Stimulated activated CD8-positive, alpha-beta memory T cell treated with anti-CD3 and anti-CD28 coated beads, Interleukin-4, amount 100 ng/mL, for 1 hour (primary cell): Measurements from ENCODE around the gene KCNQ2.

Experiments used
- DNase-seq, 2 donors: peaks; one replicate each; pipeline ENCODE4 v3.0.0-alpha.2; 2020; ENCODE audit warnings: low read depth in 2 of 2, low spot score in 1 of 2

Gene KCNQ2

DNA sequence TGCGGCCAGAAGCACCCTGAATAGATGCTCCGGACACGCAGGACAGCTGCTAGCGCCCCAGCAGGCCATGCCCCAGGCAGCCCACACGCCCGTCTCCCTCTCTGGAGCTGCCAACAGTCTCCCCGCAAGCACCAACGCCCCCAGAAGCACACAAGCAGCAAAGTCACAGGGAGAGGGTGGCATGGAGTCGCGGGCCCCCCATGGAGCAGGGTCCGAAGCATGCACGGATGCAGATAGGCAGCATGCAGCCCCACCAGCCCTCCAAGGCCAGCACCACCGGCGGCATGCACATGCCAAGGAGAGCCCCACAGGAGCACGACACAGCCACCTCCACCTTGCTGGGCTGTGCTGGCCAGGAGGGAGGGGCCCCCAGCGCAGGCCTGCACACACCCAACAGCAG is 53.8 kb downstream of the KCNQ2 start:
- DNase-seq: no peak

DNA sequence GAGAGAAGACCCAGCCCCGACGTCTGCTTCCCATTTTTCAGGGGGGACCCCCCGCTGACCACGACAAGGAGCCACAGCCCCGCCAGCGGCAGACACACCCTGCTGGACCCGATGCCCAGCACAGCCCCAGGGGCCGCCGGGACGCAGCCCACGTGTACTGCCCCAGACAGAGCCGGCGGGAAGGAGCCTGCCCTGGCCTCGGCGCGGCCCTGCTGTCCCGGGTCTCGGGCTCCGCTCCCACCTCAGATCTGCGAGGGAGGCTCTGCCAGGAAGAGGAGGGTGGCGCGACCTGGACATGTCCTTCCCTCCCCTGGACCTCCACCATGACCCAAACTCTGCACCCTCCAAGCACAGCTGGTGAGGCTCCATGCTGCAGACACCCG is 54.7 kb downstream of the KCNQ2 start:
- no peak for DNase-seq

DNA sequence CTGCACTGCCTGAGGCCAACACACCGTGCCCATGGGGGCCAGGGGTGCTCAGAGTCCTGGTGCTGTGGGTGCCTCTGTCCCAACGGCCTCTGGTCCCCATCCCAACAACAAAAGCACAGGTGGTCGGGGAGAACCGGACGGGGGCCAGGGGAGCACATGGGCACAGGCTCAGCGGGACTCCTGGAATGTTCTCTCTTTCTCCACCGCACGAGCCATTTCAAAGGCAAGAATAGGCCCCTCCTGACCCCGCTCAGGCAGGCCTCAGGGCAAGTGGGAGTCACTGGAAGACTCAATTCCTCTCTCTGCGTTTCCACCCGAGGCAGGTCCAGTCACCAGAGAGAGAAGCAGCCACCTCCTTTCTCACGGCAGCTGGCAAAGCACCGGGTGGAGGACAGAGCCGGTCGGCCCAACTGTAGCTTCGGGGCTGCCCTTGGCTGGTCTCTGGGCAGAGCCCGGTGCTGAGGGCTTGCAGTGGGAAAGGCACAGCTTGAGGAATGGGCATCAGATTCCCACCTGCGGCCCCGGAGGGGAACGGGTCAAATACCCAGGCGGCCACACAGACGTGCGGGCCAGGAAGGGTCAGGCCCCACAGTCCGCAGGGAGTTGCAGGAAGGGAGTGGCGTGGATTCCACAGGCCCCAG is 55.2 kb downstream of the KCNQ2 start:
- no peak for DNase-seq

DNA sequence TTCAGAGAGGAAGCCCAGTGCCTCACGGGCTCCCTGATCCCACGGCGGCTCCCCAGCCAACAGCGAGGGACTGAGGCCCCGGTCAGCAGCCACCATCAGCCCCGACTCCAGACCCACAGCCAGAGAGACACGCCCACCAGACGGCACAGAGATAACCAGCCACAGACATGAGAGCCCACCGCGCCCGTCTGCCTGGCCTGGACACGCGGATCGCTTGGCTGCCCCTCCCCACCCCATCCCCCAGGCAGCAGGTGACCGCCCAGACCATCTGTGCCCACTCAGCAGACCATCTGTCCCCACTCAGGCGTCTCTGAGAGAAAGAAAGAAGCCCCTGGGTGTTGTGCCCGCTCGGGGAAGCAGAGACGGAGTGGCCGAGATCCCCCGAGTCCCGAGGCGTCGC is 55.8 kb downstream of the KCNQ2 start:
- DNase-seq: no peak

DNA sequence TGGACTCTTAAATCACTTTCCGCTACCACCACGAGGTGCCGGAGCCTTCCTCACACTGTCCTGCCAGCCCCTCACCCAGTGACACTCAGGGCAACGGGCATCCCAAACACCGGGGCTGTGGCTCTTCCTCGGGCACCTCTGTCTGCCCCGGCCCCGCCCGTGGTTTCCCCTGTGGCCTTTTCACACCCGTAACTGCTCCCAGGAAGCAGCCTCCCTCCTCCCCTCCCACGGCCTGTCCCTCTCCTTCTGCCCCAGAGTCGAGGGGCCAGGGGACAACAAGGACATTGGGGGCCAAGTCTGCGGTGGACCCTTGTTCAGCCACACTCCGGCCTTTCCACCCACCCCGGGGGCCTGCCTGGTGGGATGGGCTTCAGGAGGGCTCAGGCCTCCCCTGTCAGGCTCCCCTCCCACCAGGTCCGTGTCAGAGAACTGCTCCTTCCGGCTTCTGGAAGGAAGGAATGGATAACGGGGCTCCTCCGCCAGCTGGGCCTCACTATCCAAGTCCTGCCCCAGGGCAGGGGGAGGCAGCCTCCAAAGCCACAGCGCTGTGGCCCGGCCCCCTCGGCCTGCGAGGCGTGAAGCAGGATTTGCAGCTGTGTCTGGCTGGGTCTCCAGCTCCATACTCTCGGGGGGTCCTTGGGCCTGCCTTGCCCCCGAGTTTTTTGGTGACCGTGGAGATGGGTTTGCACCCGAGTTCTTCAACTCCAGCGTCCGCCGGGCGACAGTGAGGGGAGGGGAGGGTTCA is 56.6 kb downstream of the KCNQ2 start:
- DNase-seq: no peak

DNA sequence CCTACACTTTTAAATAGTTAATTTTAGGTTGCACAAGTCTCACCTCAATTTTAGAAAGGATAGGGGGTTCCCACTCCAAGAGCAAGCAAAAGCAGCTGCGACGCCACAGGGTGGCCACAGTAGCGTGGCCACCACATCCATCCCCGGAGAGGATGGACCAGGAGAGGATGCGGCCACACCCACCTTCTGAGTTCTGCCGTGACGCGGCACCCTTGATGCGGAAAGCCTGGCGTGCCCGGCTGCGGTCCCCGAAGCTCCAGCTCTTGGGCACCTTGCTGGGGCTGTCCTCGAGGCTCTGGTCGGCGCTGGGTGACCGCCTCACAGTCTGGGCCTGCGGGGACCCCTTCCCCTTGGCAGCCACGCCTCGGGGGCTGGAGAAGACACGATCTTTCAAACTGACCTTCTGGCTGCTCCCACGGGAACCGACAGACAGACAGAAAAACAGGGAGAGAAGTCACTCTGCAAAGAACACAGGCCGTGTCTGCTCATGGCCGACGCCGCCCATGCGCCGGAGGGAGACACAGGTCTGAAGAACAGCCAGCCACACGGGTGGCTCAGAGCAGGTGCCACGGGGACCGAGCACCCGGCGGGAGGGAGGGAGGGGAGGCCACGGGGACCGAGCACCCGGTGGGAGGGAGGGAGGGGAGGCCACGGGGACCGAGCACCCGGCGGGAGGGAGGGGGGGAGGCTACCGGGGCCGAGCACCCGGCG is 57.6 kb downstream of the KCNQ2 start:
- DNase-seq: no peak

DNA sequence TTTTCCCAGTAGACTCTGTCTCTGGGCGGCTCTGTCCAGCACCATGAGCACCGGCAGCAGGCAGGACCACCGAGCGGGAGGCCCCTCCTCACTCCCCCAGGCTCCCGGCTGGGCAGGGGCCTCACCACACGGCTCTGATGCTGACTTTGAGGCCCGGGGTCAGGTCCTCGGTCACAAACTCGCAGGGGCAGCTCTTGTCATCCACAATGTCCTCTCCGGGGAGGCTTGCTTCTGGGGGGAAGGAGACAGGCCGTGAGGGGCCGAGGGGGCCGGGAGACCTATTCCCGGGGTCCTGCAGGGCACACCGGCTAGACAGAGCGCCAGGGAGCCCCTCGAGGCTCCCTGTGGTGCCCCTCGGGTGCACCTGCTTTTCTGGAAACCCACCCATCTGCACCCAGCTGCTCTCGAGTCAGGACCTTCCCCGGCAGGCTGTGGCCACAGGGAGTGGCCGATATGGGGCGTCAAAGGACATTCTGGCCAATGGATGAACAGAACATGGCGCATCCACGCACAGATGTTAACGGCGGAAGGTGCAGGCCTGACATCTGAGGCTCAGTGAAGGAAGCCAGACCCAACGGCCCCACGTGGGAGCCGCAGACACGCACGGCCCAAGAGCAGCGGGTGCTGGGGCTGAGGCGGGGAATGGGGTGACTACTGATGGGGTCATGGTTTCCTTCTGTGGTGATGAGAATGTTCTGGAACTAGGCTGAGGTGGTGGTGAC is 58.3 kb downstream of the KCNQ2 start:
- no peak for DNase-seq

DNA sequence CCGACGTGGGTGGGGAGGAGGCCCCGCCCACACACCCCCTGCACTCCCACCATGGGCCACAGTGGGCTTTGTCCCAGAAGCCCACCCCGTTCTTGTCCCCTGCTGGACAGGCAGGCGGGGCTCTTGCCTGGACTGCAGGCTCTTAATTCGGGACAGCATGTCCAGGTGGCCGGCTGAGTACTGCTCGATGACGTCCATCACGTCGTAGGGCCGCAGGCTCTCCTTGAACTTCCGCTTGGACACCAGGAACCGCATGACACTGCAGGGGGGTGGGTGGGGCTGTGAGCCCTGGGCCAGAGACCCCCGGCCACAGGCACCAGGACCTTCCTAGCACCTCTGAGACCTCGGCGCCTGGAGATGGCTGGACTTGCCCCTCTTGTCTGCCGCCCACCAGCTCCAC is 59.1 kb downstream of the KCNQ2 start:
- DNase-seq: no peak

DNA sequence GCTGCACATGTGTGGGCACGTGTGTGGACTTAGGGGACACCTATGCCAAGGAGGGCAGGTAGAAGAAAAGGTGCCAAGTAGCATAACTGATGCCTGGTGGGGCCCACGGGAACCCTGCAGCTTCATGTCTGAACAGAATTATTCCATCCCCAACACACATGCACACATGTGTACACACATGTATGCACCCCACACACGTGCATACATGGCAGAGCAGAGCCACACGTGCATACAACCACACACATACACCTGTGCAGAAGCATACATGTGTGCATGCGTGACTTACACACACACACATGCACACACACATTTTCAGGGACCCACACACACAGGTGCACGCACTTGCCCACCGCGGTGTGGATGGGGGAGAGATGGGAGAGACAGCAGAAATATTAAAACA is 59.6 kb downstream of the KCNQ2 start:
- DNase-seq: no peak

DNA sequence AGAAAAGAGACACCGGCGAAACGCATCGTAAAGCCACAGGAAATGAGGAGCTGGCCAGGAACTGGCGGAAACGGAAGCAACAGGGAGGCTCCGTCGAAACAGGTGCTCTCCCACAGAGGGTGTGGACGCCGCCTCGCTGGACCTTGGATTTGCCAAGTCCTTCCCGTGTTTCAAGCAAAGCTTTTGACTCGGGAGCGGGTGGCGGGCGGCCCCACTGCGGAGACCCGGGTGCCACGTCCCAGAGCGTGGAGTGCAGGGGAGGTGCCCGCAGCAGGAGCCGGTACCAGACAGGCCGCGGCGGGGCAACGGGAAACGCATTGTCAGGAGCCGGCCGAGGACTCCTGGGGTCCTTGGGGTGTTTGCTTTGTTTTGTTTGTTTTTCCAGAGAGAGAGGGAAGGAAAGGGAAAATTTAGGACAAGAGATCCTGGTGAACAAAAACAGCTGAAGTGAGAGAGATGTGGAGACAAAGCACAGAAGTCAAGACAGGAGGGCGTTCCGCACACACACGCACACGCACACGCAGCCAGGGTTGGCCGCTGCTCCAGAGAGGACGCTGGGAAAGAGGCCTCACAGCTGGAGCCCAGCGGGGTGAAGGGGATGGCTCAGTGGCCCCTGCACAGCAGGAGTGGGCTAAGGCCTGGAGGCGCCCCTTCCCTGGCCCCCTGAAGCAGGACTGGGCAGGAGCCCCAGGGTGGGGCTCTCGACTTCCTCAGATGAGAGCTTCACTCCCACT is 60.4 kb downstream of the KCNQ2 start:
- no peak for DNase-seq

DNA sequence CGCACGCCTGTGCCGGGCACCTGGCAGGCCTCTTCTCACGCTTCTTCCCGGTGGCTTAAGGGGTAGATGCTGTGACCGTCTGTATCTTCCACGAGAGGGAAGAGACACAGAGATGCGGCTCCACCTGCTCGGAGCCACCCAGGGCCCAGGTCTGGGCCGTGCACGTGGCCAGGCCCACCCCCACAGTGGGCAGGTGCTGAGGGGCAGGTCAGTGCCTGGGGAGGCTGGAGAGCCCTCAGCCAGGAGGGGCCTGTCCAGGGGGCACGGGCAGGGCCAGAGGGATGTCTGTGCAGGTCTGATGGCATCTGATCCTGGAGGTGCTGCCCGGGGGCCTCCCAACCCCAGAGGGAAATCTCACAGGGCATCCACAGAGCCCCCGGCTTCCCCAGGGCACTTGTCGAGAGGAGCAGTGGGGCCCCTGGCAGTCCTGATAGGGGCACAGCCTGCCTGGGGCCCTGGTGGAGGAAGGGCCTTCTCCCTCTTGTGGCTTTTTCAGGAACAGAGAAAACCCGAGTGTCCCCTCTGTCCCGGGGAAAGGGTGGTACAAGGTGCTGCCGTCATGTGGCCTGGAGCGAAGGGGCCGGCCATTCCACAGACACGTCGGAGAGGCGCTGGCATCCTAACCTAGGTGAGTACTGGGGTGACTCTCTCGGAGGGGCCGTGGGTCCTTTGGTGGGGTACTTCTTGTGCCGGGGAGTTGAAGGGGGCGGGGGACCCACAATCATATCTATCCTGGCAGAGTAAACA is 61.1 kb downstream of the KCNQ2 start:
- no peak for DNase-seq

DNA sequence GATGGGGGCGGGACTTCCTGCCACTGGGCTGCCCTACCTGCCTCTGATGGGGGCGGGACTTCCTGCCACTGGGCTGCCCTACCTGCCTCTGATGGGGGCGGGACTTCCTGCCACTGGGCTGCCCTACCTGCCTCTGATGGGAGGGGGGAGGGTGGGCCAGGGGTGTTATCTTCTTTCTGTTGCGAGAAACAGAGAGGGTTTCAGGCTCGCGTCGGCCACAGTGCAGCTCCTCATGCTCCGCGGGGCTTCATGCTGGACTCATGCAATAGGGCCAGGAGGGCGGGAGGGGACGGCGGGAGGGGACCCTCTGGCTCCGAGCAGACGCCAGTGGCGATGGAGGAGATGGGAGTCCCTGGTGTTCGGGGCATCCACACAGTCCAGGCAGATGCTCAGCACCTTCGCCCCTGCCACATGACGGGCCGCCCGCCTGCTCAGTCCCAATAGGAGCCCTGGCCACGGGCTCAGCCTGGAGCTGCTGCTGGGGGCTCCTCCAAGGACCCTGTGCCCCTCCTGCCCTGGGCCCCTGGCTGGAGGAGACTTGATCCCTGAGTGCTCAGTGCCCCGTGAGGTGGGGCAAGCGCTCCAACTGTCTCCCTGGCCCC is 62.5 kb downstream of the KCNQ2 start:
- no peak for DNase-seq

DNA sequence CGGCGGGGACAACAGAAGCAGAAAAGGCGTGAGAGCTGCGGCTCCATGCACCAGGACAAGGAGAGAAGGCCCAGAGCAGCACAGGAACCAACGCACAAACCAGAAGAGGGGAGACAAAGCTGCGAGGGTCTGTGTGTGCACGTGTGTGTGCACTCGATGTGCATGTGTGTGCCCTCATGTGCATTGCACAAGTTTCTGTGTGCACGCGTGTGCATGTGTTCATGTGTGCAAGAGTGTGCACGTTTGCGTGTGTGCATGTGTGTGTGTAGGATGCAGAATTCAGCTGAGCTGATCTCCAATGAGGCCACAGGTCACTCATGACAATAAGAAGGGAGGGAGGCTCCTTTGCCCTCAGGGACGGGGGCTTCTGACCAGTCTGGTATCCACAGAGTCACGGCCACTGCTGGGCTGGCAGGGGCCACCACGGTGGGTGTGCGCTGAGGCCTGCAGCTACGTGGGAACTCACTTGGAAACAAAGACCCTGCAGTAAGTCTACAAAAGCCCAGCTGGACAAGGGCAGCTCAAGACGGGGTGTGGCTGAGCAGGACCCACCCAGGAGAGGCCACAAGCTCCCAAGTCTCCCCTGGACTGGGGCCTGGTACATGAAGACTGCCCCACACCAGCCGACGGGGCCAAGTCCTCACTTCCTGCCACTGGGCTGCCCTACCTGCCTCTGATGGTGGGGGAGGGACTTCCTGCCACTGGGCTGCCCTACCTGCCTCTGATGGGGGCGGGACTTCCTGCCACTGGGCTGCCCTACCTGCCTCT is 63.2 kb downstream of the KCNQ2 start:
- no peak for DNase-seq

DNA sequence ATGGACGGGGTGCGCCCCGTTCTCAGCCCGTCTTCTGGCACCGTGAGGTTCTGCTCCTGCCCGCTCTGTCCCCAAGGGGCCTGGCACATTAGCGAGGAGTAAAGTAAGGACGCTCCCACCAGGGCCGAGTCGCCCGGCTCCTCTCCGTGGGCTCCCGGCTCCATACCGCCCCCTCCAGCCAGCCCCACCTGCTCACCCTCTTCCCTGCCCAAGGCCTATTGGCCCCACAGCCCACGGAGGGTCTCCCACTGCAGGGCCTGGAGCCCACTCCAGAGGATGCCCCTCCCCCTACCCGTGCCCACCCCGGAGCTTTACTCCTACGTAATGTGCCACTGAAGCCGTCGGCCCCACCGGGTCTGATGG is 63.8 kb downstream of the KCNQ2 start:
- no peak for DNase-seq

DNA sequence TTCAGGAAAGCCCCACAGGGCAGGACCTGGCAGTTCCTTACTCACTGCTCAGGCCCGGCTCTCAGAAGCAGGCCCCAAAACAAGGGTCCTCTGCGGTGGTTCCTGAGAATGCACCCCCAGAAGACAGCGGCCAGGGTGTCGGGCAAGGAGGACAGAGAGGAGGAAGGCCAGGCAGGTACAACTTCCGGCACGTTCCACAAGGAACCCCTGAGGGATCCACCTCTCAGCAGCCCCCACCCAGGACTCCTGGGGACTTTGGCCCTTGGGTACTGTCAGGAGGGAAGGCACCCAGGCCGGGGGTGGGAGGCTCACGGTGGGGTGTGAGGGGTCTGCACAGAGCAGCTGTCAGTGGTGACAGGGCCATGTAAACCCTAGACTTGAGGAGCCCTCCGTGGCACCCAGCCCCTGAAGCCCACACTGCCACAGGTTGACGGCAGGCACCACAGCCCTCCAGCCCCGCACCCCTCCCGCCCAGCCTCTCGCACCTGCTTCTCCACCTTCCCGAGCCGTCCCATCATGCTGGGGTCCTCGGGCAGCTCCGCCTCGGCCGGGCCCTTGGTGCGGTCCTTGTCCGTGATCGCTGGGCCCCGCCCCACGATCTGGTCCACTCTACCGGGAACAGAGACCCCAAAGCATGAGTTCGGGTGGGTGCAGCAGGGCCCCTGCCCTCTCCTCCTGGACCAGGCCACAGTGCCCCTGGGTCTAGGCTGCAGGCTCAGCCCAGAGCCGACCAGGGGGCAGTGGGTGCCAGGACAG is 64.3 kb downstream of the KCNQ2 start:
- no peak for DNase-seq

DNA sequence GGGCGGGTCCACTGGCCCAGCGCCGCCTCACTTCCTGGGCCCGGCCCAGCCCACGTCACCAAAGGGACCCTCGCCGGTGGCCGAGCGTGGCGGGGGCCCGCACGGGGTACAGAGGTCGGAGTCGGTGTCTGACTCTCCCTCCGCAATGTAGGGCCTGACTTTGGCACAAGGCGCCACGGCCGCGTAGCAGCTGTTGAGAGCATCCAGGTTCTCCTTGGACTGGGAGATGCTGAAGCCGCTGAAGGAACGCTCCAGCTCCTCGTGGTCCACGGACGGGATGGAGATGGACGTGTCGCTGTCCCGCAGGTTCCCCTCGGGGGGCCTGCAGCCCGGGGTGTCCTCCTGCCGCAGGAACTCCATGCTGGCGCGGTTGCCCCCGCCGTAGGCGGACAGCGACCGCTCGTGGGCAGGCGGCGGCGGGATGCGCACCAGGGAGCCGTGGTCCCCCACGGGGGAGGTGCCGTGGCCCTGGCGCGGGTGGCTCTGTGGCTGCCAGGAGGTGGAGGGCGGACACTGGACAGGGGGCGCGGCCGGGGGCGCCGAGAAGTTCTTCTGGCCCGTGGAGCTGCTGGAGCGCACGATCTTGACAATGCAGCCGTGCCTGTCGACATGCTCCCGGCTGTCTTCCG is 65.7 kb downstream of the KCNQ2 start:
- DNase-seq: no peak

DNA sequence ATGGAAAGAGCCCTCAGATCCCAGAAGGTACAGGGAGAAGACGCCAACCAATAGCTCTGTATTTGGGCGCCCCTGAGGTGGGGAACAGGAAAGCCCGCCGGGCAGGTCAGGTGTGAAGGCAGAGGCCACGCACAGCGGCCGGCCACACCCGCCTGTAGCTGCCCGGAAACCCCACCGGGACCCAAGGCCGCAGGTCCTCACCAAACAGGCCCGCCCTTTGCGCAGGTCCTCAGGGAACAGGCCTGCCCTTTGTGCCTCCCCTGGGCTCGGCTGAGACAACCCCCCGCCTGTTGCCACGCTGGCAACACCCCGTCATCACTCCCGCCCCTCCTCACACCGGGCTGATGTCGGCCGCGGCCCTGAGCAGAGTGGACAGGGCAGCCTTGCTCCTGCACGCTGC is 66.4 kb downstream of the KCNQ2 start:
- DNase-seq: no peak

DNA sequence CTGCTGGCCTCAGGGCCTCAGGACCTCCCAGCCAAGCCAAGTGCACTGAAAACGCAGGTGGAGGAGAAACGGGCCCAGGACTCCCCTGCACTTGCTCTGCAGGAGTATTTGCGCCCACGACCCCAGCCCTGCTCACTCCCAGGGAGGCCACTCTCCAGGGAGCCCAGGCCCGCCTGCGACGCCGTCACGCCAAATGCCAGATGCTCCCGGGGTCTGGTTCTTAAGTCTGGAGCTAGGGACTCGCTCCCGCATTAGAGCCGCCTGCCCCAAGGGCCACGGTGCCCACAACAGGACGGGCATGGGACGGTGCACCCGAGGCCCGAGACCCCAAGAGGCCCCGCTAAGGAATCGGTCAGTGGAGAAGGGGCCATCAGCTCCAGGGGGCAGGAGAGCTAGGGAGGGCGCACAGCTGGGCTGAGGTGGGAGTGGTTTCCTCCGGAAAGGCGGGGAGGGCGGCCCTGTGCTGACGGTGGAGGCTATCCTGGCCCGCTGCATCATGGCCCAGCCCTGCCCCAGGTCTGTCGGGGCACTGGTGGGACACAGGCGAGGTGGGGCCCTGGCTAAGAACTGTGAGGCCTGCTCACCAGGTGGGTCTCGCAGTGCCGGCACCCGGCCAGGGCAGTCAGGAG is 67.2 kb downstream of the KCNQ2 start:
- DNase-seq: no peak
